GM12878 (cell line): ENCODE measurements around the gene CHRNG.

ENCODE experiments used
- CREB1 ChIP-seq: IDR thresholded peaks from 2 replicates; pipeline ENCODE4 v1.6.1; 2012; ENCODE audit warnings: low read depth, mild to moderate bottlenecking, inconsistent platforms
- EP300 ChIP-seq, 2 experiments: fragments of 150-350 bp in 1 of 2; IDR thresholded peaks; 2 replicates each; pipeline ENCODE4 v1.6.1; 2011 to 2012; ENCODE audit warnings: low read depth in 2 of 2, low read length in 2 of 2, borderline replicate concordance in 1 of 2, improper control_type of control experiment in 1 of 2, inconsistent platforms in 1 of 2; ENCODE audit not compliant: control insufficient read depth in 1 of 2
- GATAD2B ChIP-seq: fragments of 450-650 bp; conservative IDR thresholded peaks from 2 replicates; pipeline ENCODE4 v1.6.1; 2017; ENCODE audit warnings: low read depth, mild to moderate bottlenecking, moderate library complexity
- KDM1A ChIP-seq: fragments of 200-600 bp; sonication (generic); IDR thresholded peaks from 2 replicates; pipeline ENCODE4 v1.6.1; 2016; ENCODE audit warnings: borderline replicate concordance
- MXI1 ChIP-seq: fragments of 150-350 bp; IDR thresholded peaks from 2 replicates; pipeline ENCODE4 v1.6.1; 2011; ENCODE audit warnings: low read depth, mild to moderate bottlenecking, inconsistent platforms, low read length, improper control_type of control experiment
- MYC ChIP-seq: IDR thresholded peaks from 2 replicates; pipeline ENCODE4 v1.6.1; 2011; ENCODE audit warnings: mild to moderate bottlenecking, low read length, moderate library complexity, inconsistent platforms; ENCODE audit not compliant: insufficient read depth, insufficient replicate concordance, insufficient read length, severe bottlenecking
- NFYB ChIP-seq: IDR thresholded peaks from 2 replicates; pipeline ENCODE4 v1.6.1; 2011; ENCODE audit warnings: low read depth, mild to moderate bottlenecking, low read length, improper control_type of control experiment, moderate library complexity; ENCODE audit not compliant: insufficient read depth
- POU2F2 ChIP-seq: IDR thresholded peaks from 3 replicates; pipeline ENCODE4 v1.6.1; 2011; ENCODE audit warnings: low read depth, mild to moderate bottlenecking, low read length, borderline replicate concordance
- SIN3A ChIP-seq: IDR thresholded peaks from 2 replicates; pipeline ENCODE4 v1.6.1; 2012; ENCODE audit warnings: low read depth, low read length, improper control_type of control experiment
- TF ChIP-seq, protein P1 (sequence below), 3 experiments: IDR thresholded peaks in 2 of 3; conservative IDR thresholded peaks in 1 of 3; 2 replicates each; pipeline ENCODE4 v1.5.1; 2011; ENCODE audit warnings: low read depth in 3 of 3, low read length in 3 of 3, mild to moderate bottlenecking in 3 of 3, control low read depth in 2 of 3, moderate library complexity in 2 of 3, inconsistent platforms in 1 of 3, mixed read lengths in 1 of 3; ENCODE audit not compliant: control insufficient read depth in 2 of 3, insufficient read depth in 1 of 3; ENCODE audit errors: extremely low read depth in 1 of 3
- TF ChIP-seq, protein P2 (sequence below): fragments of 450-650 bp; IDR thresholded peaks from 2 replicates; pipeline ENCODE4 v1.6.1; 2017; ENCODE audit warnings: mild to moderate bottlenecking, low read depth, inconsistent platforms; ENCODE audit not compliant: poor library complexity, severe bottlenecking
- TF ChIP-seq, protein P3 (sequence below): IDR thresholded peaks from 2 replicates; pipeline ENCODE4 v1.6.1; 2012; ENCODE audit warnings: low read depth, low read length, improper control_type of control experiment

DNA sequence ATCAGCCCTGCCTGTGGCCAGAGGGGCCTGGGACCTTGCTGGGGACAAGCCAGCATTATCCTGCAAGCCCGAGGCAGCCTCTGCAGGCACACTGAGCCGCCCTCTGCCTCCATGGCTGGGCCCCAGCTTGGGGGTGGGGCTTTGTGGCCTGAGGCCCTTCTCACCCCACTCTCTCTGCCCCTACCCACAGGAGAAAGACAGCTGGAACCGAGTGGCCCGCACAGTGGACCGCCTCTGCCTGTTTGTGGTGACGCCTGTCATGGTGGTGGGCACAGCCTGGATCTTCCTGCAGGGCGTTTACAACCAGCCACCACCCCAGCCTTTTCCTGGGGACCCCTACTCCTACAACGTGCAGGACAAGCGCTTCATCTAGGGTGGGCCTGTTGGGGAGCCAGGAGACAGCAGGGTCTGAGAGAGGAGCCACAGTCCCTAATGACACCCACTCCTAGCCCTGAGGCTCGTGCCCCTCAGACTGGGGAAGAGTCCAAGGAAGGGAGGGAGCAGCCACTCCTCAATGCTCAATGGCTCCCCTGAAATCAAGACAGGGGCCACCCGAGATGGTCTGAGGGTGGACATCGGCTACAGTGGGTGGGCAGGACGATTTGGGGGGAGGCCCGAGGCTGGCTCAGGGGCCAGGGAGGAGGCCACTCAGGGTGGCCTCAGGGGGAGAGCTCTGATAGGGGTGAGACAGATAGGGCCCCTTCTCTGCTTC is 4.4 kb upstream of the CHRNG start:
- no peak for TF ChIP-seq POU2F2
- no peak for TF ChIP-seq SIN3A
- TF ChIP-seq, protein P1, sequence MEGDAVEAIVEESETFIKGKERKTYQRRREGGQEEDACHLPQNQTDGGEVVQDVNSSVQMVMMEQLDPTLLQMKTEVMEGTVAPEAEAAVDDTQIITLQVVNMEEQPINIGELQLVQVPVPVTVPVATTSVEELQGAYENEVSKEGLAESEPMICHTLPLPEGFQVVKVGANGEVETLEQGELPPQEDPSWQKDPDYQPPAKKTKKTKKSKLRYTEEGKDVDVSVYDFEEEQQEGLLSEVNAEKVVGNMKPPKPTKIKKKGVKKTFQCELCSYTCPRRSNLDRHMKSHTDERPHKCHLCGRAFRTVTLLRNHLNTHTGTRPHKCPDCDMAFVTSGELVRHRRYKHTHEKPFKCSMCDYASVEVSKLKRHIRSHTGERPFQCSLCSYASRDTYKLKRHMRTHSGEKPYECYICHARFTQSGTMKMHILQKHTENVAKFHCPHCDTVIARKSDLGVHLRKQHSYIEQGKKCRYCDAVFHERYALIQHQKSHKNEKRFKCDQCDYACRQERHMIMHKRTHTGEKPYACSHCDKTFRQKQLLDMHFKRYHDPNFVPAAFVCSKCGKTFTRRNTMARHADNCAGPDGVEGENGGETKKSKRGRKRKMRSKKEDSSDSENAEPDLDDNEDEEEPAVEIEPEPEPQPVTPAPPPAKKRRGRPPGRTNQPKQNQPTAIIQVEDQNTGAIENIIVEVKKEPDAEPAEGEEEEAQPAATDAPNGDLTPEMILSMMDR (IDR thresholded peaks at IDR 0.05 in 2 of 3, conservative IDR thresholded peaks at IDR 0.05 in 1 of 3; ENCODE audit: control insufficient read depth in 2 of 3, extremely low read depth in 1 of 3, insufficient read depth in 1 of 3, low read depth in 3 of 3, low read length in 3 of 3): no peak
- TF ChIP-seq CREB1: no peak
- TF ChIP-seq EP300 (IDR thresholded peaks at IDR 0.05; ENCODE audit: borderline replicate concordance in 1 of 2, control insufficient read depth in 1 of 2, low read depth in 2 of 2, low read length in 2 of 2): no peak
- TF ChIP-seq, protein P2, sequence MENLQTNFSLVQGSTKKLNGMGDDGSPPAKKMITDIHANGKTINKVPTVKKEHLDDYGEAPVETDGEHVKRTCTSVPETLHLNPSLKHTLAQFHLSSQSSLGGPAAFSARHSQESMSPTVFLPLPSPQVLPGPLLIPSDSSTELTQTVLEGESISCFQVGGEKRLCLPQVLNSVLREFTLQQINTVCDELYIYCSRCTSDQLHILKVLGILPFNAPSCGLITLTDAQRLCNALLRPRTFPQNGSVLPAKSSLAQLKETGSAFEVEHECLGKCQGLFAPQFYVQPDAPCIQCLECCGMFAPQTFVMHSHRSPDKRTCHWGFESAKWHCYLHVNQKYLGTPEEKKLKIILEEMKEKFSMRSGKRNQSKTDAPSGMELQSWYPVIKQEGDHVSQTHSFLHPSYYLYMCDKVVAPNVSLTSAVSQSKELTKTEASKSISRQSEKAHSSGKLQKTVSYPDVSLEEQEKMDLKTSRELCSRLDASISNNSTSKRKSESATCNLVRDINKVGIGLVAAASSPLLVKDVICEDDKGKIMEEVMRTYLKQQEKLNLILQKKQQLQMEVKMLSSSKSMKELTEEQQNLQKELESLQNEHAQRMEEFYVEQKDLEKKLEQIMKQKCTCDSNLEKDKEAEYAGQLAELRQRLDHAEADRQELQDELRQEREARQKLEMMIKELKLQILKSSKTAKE: no peak
- no peak for TF ChIP-seq KDM1A
- TF ChIP-seq GATAD2B: no peak
- no peak for TF ChIP-seq MXI1
- no peak for TF ChIP-seq NFYB
- no peak for TF ChIP-seq MYC
- TF ChIP-seq, protein P3, sequence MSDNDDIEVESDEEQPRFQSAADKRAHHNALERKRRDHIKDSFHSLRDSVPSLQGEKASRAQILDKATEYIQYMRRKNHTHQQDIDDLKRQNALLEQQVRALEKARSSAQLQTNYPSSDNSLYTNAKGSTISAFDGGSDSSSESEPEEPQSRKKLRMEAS: no peak
